ENCODE measurements around the gene NPLOC4.

- no peak for TF ChIP-seq POLR2A (IDR thresholded peaks at IDR 0.05)
- TF ChIP-seq CTCF (IDR thresholded peaks at IDR 0.05) = peak; percentile 57 to 85 (median 74)
Observed at GRCh38 chr17:81537343-81537855, 99.5 kb downstream of the NPLOC4 start.
